ENCODE data around the gene VAMP3.

- TF ChIP-seq CTCF (IDR thresholded peaks at IDR 0.05; ENCODE audit: low read depth, low read length) (no peak), EZH2phosphoT487 (IDR thresholded peaks at IDR 0.05; ENCODE audit: low read depth) (no peak)
These were observed 24.3 kb downstream of the VAMP3 start for GRCh38 chr1:7795406-7795805.

Measured in OCI-LY3 (cell line).